Panc1 (cell line): Measurements from ENCODE around the gene PGS1. TPM values are rescaled to one million over a fixed set of nuclear protein-coding genes. Genes with fewer than 3 reads are reported as not detected.

ENCODE experiments used
- ATAC-seq: fragments of 200-7000 bp; cut with Tn5 transposase; 2 replicates; pipeline ENCODE4 v1.9.1; 2020; ENCODE audit warnings: mild to moderate bottlenecking, moderate library complexity
- BruUV-seq: library from RNA; stranded (reverse); fragments of 400-500 nt; replicated peaks from 2 replicates; lab custom pipeline; 2021; lab: Mats Ljungman, UMichigan
- CTCF ChIA-PET: fragments of 300-600 bp; sonication (Branson Sonifier 250); formaldehyde crosslinking; loops from one replicate; lab custom pipeline; 2022; ENCODE audit warnings: antibody characterized with exemption; lab: Charles Lee
- POLR2A ChIA-PET: fragments of 300-600 bp; sonication (Branson Sonifier 250); formaldehyde crosslinking; loops from one replicate; lab custom pipeline; 2022; ENCODE audit warnings: antibody characterized with exemption; lab: Charles Lee
- DNase-seq: peaks from one replicate; pipeline ENCODE4 v3.0.0-alpha.2; 2010; ENCODE audit warnings: low read depth, low spot score
- H3K27ac ChIP-seq: 2 replicates; pipeline ENCODE4 v1.5.1; 2011; ENCODE audit warnings: mild to moderate bottlenecking, low read length, inconsistent platforms
- H3K27me3 ChIP-seq: fragments of 200-500 bp; sonication (Bioruptor generic); 2 replicates; pipeline ENCODE4 v1.6.0; 2014; ENCODE audit warnings: low read length, inconsistent platforms; ENCODE audit not compliant: control insufficient read depth, insufficient read depth
- H3K36me3 ChIP-seq: fragments of 200-500 bp; sonication (Bioruptor generic); 2 replicates; pipeline ENCODE4 v1.5.1; 2014; ENCODE audit warnings: inconsistent platforms, mild to moderate bottlenecking, low read length, moderate library complexity; ENCODE audit not compliant: control insufficient read depth, insufficient read depth
- H3K4me1 ChIP-seq: 2 replicates; pipeline ENCODE4 v1.5.1; 2011; ENCODE audit warnings: inconsistent platforms, mild to moderate bottlenecking, low read length, moderate library complexity; ENCODE audit not compliant: control insufficient read depth, insufficient read depth
- H3K4me3 ChIP-seq, 2 experiments: 2 replicates each; pipeline ENCODE4 v1.5.1; 2011 to 2012; ENCODE audit warnings: low read depth in 2 of 2, low read length in 2 of 2, mild to moderate bottlenecking in 2 of 2, inconsistent platforms in 1 of 2, moderate library complexity in 1 of 2
- H3K9me3 ChIP-seq: fragments of 200-500 bp; sonication (Bioruptor generic); 2 replicates; pipeline ENCODE4 v1.5.1; 2014; ENCODE audit warnings: low read depth, mild to moderate bottlenecking, inconsistent platforms, low read length, moderate library complexity; ENCODE audit not compliant: control insufficient read depth, insufficient read depth
- POLR2AphosphoS5 ChIP-seq: IDR thresholded peaks from 2 replicates; pipeline ENCODE4 v1.6.1; 2012; ENCODE audit warnings: mild to moderate bottlenecking, low read depth, low read length, moderate library complexity
- SIN3A ChIP-seq: IDR thresholded peaks from 2 replicates; pipeline ENCODE4 v1.6.1; 2012; ENCODE audit warnings: low read depth, mild to moderate bottlenecking, low read length, moderate library complexity, borderline replicate concordance; ENCODE audit not compliant: insufficient read depth
- TCF7L2 ChIP-seq: IDR thresholded peaks from 2 replicates; pipeline ENCODE4 v1.6.1; 2011; ENCODE audit warnings: mild to moderate bottlenecking, low read depth, low read length, inconsistent platforms
- in situ Hi-C: cut with HindIII; loops from 2 replicates; pipeline ENCODE4 v1.10.0; 2016; ENCODE audit warnings: low sequenced_read_pairs, low pct_unique_long_range_greater_than_20kb
- intact Hi-C: fragments of 100-400 bp; cut with micrococcal nuclease; formaldehyde crosslinking; loops from one replicate; pipeline ENCODE4 v1.10.0; 2022; ENCODE audit not compliant: unreplicated experiment
- total RNA-seq: library from RNA; stranded (reverse); gene quantifications from one replicate; pipeline ENCODE4 v1.2.1, GENCODE V29; 2021; ENCODE audit not compliant: unreplicated experiment
- TF ChIP-seq, protein P1 (sequence below), 2 experiments: IDR thresholded peaks; 2 replicates each; pipeline ENCODE4 v1.6.1; 2011 to 2012; ENCODE audit warnings: low read depth in 2 of 2, control low read depth in 1 of 2, low read length in 1 of 2, mild to moderate bottlenecking in 1 of 2, moderate library complexity in 1 of 2; ENCODE audit not compliant: insufficient read depth in 1 of 2
- TF ChIP-seq, protein P2 (sequence below): fragments of 450-650 bp; IDR thresholded peaks from 2 replicates; pipeline ENCODE4 v1.5.1; 2017; ENCODE audit warnings: mild to moderate bottlenecking

Gene PGS1
- total RNA-seq, 1 experiment from 2014 or later = 47.5 TPM

DNA sequence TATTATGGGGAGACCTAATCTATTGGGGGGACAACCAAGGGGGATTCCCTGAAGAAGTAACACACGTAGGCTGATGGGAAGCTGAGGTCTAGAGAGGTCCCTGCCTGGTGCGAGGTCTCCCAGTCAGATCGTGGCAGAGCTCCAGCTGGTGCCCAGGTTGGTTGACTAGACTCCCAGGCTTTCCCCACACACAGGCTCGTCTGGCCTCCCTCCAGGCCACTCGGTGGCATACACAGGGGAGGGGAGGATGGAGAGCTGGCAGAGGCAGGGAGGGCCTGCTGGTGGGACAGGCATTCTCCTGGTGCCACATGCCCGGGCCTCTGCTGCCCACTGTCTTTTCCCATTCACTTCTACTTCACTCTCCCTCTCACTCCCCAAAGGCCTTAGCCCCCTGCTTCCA, 10.1 kb upstream of the PGS1 start:
- CTCF ChIA-PET = interaction anchor here (0.6 to 1.0 kb wide), 3 partner anchors 7 to 73 kb away, joined by 3 to 5 read pairs (median 4); no protein-coding TSS in a partner anchor
- no peak overlapping the region for H3K27ac ChIP-seq
- BruUV-seq = no TSS peak

DNA sequence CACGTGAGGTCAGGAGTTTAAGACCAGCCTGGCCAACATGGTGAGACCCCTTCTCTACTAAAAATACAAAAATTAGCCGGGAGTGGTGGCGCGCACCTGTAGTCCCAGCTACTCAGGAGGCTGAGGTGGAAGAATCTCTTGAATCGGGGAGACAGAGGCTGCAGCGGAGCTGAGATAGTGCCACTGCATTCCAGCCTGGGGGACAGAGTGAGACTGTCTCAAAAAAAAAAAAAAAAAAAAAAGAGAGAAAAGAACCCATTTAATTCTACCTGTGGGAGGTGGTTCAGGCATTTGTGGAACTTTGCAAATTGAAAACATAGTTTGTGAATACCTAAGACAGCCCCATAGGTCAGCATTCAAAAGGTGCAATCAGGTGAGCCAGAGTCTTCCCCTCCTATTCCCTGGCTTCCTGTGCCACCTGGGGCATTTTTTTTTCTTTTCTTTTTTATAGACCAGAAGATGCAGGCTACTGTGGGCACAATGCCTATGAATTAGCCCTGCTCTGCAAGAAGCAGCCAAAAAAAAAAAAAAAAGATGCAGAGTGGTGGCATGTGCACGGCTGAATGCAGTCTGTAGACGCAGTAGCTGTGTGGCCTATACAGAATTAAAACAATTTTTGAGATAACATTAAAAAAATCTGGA, 9.5 kb upstream of the PGS1 start:
- ATAC-seq = no peak
- Histone ChIP-seq H3K4me3 (no peak overlapping the region), H3K4me1 (peaks cover 27% of the 10 kb centered on the region), H3K36me3 (no peaks in the 10 kb centered on the region), H3K27ac (no peak overlapping the region), H3K27me3 (no peaks in the 10 kb centered on the region), H3K9me3 (no peaks in the 10 kb centered on the region)
- no TSS peak for BruUV-seq
- TF ChIP-seq POLR2AphosphoS5 = no peak
- TF ChIP-seq TCF7L2 = no peak
- TF ChIP-seq, protein P1, sequence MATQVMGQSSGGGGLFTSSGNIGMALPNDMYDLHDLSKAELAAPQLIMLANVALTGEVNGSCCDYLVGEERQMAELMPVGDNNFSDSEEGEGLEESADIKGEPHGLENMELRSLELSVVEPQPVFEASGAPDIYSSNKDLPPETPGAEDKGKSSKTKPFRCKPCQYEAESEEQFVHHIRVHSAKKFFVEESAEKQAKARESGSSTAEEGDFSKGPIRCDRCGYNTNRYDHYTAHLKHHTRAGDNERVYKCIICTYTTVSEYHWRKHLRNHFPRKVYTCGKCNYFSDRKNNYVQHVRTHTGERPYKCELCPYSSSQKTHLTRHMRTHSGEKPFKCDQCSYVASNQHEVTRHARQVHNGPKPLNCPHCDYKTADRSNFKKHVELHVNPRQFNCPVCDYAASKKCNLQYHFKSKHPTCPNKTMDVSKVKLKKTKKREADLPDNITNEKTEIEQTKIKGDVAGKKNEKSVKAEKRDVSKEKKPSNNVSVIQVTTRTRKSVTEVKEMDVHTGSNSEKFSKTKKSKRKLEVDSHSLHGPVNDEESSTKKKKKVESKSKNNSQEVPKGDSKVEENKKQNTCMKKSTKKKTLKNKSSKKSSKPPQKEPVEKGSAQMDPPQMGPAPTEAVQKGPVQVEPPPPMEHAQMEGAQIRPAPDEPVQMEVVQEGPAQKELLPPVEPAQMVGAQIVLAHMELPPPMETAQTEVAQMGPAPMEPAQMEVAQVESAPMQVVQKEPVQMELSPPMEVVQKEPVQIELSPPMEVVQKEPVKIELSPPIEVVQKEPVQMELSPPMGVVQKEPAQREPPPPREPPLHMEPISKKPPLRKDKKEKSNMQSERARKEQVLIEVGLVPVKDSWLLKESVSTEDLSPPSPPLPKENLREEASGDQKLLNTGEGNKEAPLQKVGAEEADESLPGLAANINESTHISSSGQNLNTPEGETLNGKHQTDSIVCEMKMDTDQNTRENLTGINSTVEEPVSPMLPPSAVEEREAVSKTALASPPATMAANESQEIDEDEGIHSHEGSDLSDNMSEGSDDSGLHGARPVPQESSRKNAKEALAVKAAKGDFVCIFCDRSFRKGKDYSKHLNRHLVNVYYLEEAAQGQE (IDR thresholded peaks at IDR 0.05; ENCODE audit: insufficient read depth in 1 of 2, low read depth in 2 of 2, low read length in 1 of 2) = no peak
- TF ChIP-seq, protein P2, sequence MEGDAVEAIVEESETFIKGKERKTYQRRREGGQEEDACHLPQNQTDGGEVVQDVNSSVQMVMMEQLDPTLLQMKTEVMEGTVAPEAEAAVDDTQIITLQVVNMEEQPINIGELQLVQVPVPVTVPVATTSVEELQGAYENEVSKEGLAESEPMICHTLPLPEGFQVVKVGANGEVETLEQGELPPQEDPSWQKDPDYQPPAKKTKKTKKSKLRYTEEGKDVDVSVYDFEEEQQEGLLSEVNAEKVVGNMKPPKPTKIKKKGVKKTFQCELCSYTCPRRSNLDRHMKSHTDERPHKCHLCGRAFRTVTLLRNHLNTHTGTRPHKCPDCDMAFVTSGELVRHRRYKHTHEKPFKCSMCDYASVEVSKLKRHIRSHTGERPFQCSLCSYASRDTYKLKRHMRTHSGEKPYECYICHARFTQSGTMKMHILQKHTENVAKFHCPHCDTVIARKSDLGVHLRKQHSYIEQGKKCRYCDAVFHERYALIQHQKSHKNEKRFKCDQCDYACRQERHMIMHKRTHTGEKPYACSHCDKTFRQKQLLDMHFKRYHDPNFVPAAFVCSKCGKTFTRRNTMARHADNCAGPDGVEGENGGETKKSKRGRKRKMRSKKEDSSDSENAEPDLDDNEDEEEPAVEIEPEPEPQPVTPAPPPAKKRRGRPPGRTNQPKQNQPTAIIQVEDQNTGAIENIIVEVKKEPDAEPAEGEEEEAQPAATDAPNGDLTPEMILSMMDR = no peak
- no peak for TF ChIP-seq SIN3A
- intact Hi-C loops (no loop called here), in situ Hi-C loops (no loop called here)
- ChIA-PET CTCF (interaction anchor here (0.6 kb wide), 3 partner anchors 8 to 81 kb away, joined by 3 to 5 read pairs (median 4); no protein-coding TSS in a partner anchor), POLR2A (interaction anchor here (0.7 kb wide), 2 partner anchors 8 to 9 kb away, joined by 3 to 11 read pairs; no protein-coding TSS in a partner anchor)
- no peak for DNase-seq

More for the DNA sequence above, 10.1 kb upstream of the PGS1 start:
- Histone ChIP-seq H3K9me3 (no peaks in the 10 kb centered on the region), H3K4me1 (peaks cover 27% of the 10 kb centered on the region), H3K36me3 (no peaks in the 10 kb centered on the region), H3K27me3 (no peaks in the 10 kb centered on the region), H3K4me3 (no peak overlapping the region)
- POLR2A ChIA-PET = interaction anchor here (0.7 kb wide), 1 partner anchor 9 kb away, joined by 11 read pairs; no protein-coding TSS in a partner anchor
- TF ChIP-seq, protein P1 (IDR thresholded peaks at IDR 0.05; ENCODE audit: insufficient read depth in 1 of 2, low read depth in 2 of 2, low read length in 1 of 2) = no peak
- TF ChIP-seq TCF7L2 (no peak), POLR2AphosphoS5 (no peak), SIN3A (no peak)
- TF ChIP-seq, protein P2 = no peak
- ATAC-seq (no peak), DNase-seq (no peak)
- in situ Hi-C loops = no loop called here
- intact Hi-C loops = no loop called here
